Natural killer cell treated with Interleukin-12 subunit alpha and Interleukin-12 subunit beta and Interleukin-15 and Interleukin-18, amount 100 ng/mL, for 72 hours (primary cell): Measurements from ENCODE around the gene PPP1R3E. TPM values are rescaled to one million over a fixed set of nuclear protein-coding genes. Genes with fewer than 3 reads are reported as not detected.
"Not testable (repeated sequence)": the region's sequence is repeated elsewhere in the genome, so short reads cannot be mapped to it uniquely, and the experiment has no call there.

Experiments used
- ATAC-seq, 2 donors: fragments of 150-1000 bp; cut with Tn5 transposase in 1 of 2; sonication (Bioruptor Pico), chemical (Tn5 transposase) in 1 of 2; 2 replicates each; pipeline ENCODE4 v1.10.0; 2021
- DNase-seq: peaks from one replicate; pipeline ENCODE4 v3.0.0; 2022; ENCODE audit warnings: low spot score
- H3K27ac Mint-ChIP-seq, 2 donors: 1 replicate in 1 of 2; 2 replicates in 1 of 2; pipeline ENCODE4 v1.8.0; 2022; ENCODE audit warnings: mixed read lengths in 2 of 2, mild to moderate bottlenecking in 1 of 2, moderate library complexity in 1 of 2
- H3K27me3 Mint-ChIP-seq, 2 donors: 1 replicate in 1 of 2; 2 replicates in 1 of 2; pipeline ENCODE4 v1.8.0; 2022; ENCODE audit warnings: mixed read lengths in 2 of 2
- H3K36me3 Mint-ChIP-seq: one replicate; pipeline ENCODE4 v1.8.0; 2022; ENCODE audit warnings: mixed read lengths
- H3K4me1 Mint-ChIP-seq, 2 donors: 1 replicate in 1 of 2; 2 replicates in 1 of 2; pipeline ENCODE4 v1.8.0; 2022; ENCODE audit warnings: low read depth in 2 of 2, mixed read lengths in 2 of 2, mild to moderate bottlenecking in 1 of 2
- H3K4me3 Mint-ChIP-seq: one replicate; pipeline ENCODE4 v1.8.0; 2022; ENCODE audit warnings: mixed read lengths
- H3K9me3 Mint-ChIP-seq: 2 replicates; pipeline ENCODE4 v1.8.0; 2022; ENCODE audit warnings: mixed read lengths
- total RNA-seq, 2 donors: library from RNA; stranded (reverse); gene quantifications; one replicate each; pipeline ENCODE4 v1.2.3, GENCODE V29; 2022

Gene PPP1R3E
- total RNA-seq, 2 donors from 2014 or later, result 12.4 to 18.7 TPM

DNA sequence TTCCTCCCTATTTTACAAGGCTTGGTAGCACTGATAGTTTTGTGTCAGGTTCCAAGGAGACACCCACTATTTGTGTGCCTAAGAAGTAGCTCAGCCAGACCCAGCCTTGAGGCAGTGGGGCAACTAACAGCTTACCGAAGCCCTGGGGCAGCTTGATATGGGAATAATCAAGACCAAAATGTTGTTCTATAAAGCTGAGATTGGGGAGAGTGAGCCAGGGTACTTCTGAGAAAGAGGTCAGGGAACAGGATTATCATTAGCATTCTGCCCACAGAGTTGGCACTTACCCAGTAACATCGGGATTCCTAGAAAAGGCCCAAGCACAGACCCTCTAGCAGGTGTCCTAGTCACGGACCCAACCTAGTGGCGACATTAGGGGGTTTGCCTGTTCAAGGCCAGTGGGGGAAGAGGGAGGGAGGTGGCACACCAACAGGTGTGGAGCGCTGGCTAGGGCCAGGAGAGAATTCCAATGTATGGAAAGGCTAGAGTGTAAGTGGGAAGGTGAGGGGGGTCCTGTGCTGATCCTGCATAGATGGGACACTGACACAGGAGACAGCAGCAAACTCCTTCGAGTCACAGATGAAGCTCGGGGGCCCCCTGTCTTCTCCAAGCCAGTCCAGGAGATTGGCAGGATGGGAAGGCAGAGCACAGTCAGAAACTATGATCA, 4.9 kb downstream of the PPP1R3E start:
- Mint-ChIP-seq H3K4me1 (peaks cover 14 to 19% of the 10 kb centered on the region in 2 donors), H3K4me3 (no peak overlapping the region), H3K27ac (no peak overlapping the region), H3K9me3 (no peaks in the 10 kb centered on the region), H3K36me3 (no peaks in the 10 kb centered on the region), H3K27me3 (no peaks in the 10 kb centered on the region)
- no peak for ATAC-seq
- DNase-seq, result no peak

DNA sequence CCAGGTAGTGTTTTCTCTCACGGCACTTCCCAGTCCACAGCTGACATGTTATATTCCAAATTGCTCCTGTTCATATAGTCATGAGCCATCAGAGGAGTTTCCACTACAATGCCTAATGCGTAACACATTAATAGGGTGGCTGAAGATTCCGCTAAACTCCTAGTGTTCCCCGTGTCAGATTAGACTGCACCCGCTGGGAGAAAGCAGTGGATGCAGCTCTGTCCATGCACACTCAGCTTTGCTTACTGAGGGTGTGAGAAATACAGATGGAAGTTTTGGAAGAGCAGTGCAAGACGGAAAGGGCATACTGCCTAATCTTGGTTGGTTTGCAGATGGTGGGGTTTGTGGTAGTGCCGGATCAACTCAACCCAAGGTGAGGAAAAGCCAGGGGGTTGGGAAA, 5.6 kb downstream of the PPP1R3E start:
- Mint-ChIP-seq H3K27ac (no peak overlapping the region), H3K4me3 (no peak overlapping the region), H3K27me3 (no peaks in the 10 kb centered on the region)

DNA sequence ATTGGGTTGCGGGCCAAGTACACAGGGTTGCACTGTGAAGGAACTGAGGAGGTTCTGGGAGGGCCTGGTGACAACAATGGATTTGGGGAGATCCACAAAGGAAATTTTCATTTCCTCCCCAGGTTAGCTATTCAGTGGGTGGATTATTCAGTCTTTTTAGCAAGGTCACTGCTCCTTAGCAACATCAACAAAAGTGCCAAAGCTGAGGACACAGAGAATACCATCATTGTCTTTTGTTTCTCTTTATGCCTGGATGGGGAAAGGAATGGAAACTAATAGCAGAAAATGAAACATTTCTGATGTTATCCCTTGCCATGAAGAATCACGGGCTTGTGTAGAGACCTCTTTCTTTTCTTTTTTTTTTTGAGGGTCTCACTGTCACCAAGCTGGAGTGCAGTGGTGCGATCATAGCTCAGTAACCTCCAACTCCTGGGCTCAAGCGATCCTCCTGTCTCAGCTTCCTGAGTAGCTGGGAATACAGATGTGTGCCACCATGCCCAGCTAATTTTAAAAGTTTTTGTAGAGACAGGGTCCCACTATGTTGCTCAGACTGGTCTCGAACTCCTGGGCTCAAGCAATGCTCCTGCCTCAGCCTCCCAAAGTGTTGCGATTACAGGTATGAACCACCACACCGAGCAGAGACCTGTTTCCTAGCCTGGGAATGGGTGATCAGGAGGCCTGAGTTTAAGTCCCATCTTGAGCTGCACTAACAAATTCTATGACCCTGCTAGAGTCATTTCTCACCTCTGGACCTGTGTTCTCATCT, 6.5 kb downstream of the PPP1R3E start:
- Mint-ChIP-seq H3K4me1 (peaks cover 9 to 19% of the 10 kb centered on the region in 2 donors), H3K36me3 (no peaks in the 10 kb centered on the region), H3K27ac (peak overlapping the region in 1 of 2 donors; percentile 79), H3K4me3 (no peak overlapping the region), H3K27me3 (peaks cover 0 to 4% of the 10 kb centered on the region in 2 donors), H3K9me3 (no peaks in the 10 kb centered on the region)
- DNase-seq, result no peak
- no peak for ATAC-seq

More for the DNA sequence above, 5.6 kb downstream of the PPP1R3E start:
- DNase-seq, result no peak
- H3K9me3 Mint-ChIP-seq, result no peaks in the 10 kb centered on the region
- no peak for ATAC-seq
- H3K4me1 Mint-ChIP-seq, result peaks cover 11 to 19% of the 10 kb centered on the region in 2 donors
- H3K36me3 Mint-ChIP-seq, result no peaks in the 10 kb centered on the region

- Mint-ChIP-seq H3K9me3 (no peaks in the 10 kb centered on the region), H3K36me3 (no peaks in the 10 kb centered on the region), H3K4me1 (peaks cover 5 to 16% of the 10 kb centered on the region in 2 donors), H3K27me3 (peaks cover 0 to 4% of the 10 kb centered on the region in 2 donors), H3K4me3 (no peak overlapping the region), H3K27ac (peak overlapping the region in 1 of 2 donors; percentile 79)
- peak; percentile 80 to 83 for ATAC-seq
- no peak for DNase-seq
These were observed 7.7 kb downstream of the PPP1R3E start for GRCh38 chr14:23294734-23295561.

GRCh38 chr14:23286902-23287479, 15.7 kb downstream of the PPP1R3E start:
- Mint-ChIP-seq H3K4me1 (peaks cover 20 to 23% of the 10 kb centered on the region in 2 donors), H3K36me3 (no peaks in the 10 kb centered on the region), H3K27me3 (peaks cover 0 to 4% of the 10 kb centered on the region in 2 donors), H3K27ac (peak overlapping the region; percentile 85 to 95), H3K4me3 (peak overlapping the region; percentile 99), H3K9me3 (no peaks in the 10 kb centered on the region)
- no peak for DNase-seq
- no peak for ATAC-seq

DNA sequence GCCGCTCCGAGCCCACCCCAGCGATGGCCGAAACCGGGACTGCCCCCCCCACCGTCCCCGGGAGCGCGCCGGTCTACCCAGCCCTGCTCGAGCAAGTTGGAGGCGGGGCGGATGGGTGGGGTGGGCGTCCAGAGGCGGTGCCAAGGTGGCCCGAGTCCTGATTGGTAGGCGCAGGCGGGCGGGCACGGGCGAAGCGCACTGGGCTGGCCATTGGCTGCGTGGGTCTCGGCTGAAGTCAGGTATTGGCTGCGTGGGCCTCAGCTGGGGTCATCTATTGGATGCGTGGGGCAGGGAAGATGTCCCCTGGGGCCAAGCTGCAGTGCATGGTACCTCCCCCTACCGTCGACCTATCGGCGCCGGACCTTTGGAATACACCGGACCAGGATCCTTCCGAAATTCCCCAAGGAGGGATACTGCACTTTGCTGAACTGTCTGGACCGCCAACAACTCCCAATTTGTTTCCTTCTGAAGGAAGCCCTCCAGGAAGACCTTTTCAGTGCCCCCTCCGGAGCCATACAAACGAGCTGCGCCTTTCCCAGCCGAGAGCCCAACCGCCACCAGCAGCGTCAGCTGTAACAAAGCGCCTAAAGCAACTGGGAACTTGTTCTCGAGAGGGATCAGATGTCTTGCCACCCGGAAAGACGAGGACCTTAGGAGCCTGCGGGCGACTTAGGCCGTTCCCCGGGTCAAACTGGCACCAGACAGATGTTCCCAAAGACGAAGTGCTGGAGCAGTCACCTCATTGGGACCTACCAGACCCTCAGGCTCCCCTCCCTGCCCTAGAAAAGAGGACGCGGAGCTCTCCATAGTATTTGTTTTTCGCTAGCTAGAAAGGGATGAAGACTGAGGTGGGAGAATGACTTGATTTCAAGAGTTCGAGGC, 16.4 kb downstream of the PPP1R3E start, which contains the start of gene HOMEZ:
TSS of gene HOMEZ (minus strand) at position 113 of the 882 bp plus-strand sequence. CDS start 180 bp downstream, outside the sequence.
- Mint-ChIP-seq H3K9me3 (no peaks in the 10 kb centered on the region), H3K4me1 (peaks cover 20 to 23% of the 10 kb centered on the region in 2 donors), H3K4me3 (peak within 1 kb of the TSS; percentile 99), H3K27ac (peak within 1 kb of the TSS; percentile 85 to 95), H3K27me3 (no peaks in the 10 kb centered on the region), H3K36me3 (no peaks in the 10 kb centered on the region)
- ATAC-seq, result peak; percentile 99
- peak; percentile 99 for DNase-seq

- peak overlapping the region; percentile 85 to 95 for H3K27ac Mint-ChIP-seq
- H3K27me3 Mint-ChIP-seq, result no peaks in the 10 kb centered on the region
- ATAC-seq (peak in 1 of 2 donors; percentile 5), DNase-seq (no peak)
- peak overlapping the region; percentile 99 for H3K4me3 Mint-ChIP-seq
- H3K36me3 Mint-ChIP-seq, result no peaks in the 10 kb centered on the region
- no peaks in the 10 kb centered on the region for H3K9me3 Mint-ChIP-seq
- H3K4me1 Mint-ChIP-seq, result peaks cover 20 to 23% of the 10 kb centered on the region in 2 donors
These were observed 17.1 kb downstream of the PPP1R3E start for GRCh38 chr14:23285530-23286019.

DNA sequence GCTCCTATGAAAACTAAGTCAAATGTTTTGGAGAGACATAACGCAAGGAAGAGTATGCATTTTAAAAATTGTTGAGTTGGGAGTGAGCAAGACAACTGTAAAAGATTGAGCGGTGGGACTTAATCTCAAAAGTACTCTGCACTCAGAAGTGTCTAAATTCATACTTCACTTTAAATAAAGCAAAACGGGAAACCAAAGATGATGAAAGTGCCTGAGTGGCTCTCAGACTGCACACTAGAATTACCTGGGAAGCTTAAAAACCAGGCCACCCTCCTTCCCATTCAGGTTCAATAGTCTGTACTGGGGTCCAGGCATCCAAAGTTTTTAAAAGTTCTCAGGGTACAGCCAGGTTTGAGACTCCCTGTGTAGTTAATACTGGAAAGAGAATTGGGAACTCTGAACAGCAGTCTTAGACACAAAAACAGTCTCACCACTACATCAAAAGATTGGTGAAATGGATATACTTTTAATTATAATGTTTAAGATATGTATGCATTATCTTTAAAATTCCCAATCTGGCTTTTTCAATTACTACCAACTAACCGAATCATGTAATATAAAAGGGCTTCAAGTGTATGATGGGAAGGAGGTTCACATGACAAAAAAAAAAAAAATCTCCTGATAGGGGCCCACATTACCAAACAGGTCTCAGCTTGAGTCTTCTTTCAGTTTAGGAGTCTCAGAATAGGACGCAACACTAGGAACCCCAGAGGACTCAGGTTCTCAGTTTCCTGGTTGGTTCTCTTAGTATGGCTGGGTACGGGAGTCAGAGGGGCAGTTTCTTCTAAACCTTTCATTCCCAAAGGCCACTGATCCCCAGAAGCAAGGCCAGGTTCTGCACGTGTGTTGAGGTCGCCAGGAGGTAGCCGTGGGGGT, 17.8 kb downstream of the PPP1R3E start:
- H3K36me3 Mint-ChIP-seq, result no peaks in the 10 kb centered on the region
- no peaks in the 10 kb centered on the region for H3K27me3 Mint-ChIP-seq
- ATAC-seq (no peak), DNase-seq (no peak)
- H3K27ac Mint-ChIP-seq, result peak overlapping the region; percentile 85 to 95
- H3K4me3 Mint-ChIP-seq, result peak overlapping the region; percentile 99
- no peaks in the 10 kb centered on the region for H3K9me3 Mint-ChIP-seq
- peaks cover 20 to 23% of the 10 kb centered on the region in 2 donors for H3K4me1 Mint-ChIP-seq

- Mint-ChIP-seq H3K4me3 (no peak overlapping the region), H3K27ac (no peak overlapping the region), H3K4me1 (peaks cover 16 to 17% of the 10 kb centered on the region in 2 donors), H3K36me3 (no peaks in the 10 kb centered on the region), H3K27me3 (no peaks in the 10 kb centered on the region), H3K9me3 (no peaks in the 10 kb centered on the region)
- DNase-seq (no peak), ATAC-seq (no peak)
These were observed 21.4 kb downstream of the PPP1R3E start for GRCh38 chr14:23281247-23281646.

DNA sequence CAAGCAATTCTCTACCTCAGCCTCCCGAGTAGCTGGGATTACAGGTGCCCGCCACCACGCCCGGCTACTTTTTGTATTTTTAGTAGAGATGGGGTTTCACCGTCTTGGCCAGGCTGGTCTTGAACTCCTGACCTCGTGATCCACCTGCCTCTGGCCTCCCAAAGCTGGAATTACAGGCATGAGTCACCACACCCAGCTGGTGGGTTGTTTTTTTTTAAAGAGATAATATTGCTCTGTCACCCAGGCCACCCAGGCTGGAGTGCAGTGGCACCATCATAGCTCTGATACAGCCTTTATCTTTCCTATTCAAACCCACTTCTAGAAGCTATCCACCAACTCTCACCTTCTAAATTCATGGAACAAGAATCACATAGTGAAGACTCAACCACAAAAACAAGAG, 24.7 kb downstream of the PPP1R3E start:
- H3K4me3 Mint-ChIP-seq, H3K27me3 Mint-ChIP-seq, ATAC-seq, H3K9me3 Mint-ChIP-seq, H3K27ac Mint-ChIP-seq, DNase-seq, H3K36me3 Mint-ChIP-seq, H3K4me1 Mint-ChIP-seq: not testable (repeated sequence)

- Mint-ChIP-seq H3K4me1 (peaks cover 4 to 10% of the 10 kb centered on the region in 2 donors), H3K36me3 (no peaks in the 10 kb centered on the region), H3K9me3 (no peaks in the 10 kb centered on the region), H3K27ac (no peak overlapping the region), H3K4me3 (no peak overlapping the region), H3K27me3 (no peaks in the 10 kb centered on the region)
- no peak for DNase-seq
- ATAC-seq, result no peak
These were observed 25.5 kb downstream of the PPP1R3E start for GRCh38 chr14:23277189-23277588.

GRCh38 chr14:23275412-23275811, 27.2 kb downstream of the PPP1R3E start:
- Mint-ChIP-seq H3K27ac (no peak overlapping the region), H3K4me1 (peaks cover 4 to 10% of the 10 kb centered on the region in 2 donors), H3K9me3 (no peaks in the 10 kb centered on the region), H3K27me3 (no peaks in the 10 kb centered on the region), H3K4me3 (no peak overlapping the region), H3K36me3 (no peaks in the 10 kb centered on the region)
- DNase-seq, result no peak
- ATAC-seq, result no peak
